ENCODE data around the gene LCE5A. TPM values are rescaled to one million over a fixed set of nuclear protein-coding genes. Genes with fewer than 3 reads are reported as not detected.
A peak's percentile ranks its signal among the peaks of the same experiment; 100 is the strongest.
"Not testable (repeated sequence)": the region's sequence is repeated elsewhere in the genome, so short reads cannot be mapped to it uniquely, and the experiment has no call there.

Gene LCE5A, protein sequence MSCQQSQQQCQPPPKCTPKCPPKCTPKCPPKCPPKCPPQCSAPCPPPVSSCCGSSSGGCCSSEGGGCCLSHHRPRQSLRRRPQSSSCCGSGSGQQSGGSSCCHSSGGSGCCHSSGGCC
- not detected for total RNA-seq

DNA sequence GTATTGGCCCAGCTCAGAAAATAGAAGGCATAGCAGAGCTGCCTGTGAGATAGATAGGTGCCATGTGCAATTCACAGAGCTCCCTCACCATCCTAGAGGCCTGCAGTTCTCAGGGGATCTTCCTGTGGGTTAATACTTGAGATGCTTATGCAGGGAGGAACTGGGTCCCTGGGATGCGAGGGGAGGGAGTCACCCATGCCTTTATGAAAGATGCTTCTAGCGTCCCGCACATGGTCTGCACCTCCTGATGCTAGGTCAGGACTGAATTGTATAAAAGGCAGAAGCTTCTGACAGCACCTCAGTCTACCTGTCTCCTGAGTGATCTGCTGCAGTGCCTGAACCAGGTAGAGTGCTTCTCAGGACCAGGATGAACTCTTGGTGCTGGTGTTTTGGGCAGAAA is at the start of gene LCE5A:
Gene LCE5A (plus strand): TSS at position 301 of the 400 bp plus-strand sequence. CDS start 732 bp downstream, outside the sequence.
- Mint-ChIP-seq H3K9me3 (no peaks in the 10 kb centered on the region), H3K4me3 (no peak within 1 kb of the TSS), H3K27me3 (ENCODE audit: low read depth) (peaks cover 43% of the 10 kb centered on the region), H3K4me1 (ENCODE audit: low read depth) (peaks cover 2% of the 10 kb centered on the region), H3K27ac (no peak within 1 kb of the TSS), H3K36me3 (ENCODE audit: low read depth) (no peaks in the 10 kb centered on the region)
- CTCF ChIA-PET = interaction anchor here (1.4 kb wide), 1 partner anchor 24 kb away, joined by 3 read pairs; no protein-coding TSS in a partner anchor
- no peak for DNase-seq
- intact Hi-C loops (cut with micrococcal nuclease) = no loop called here

DNA sequence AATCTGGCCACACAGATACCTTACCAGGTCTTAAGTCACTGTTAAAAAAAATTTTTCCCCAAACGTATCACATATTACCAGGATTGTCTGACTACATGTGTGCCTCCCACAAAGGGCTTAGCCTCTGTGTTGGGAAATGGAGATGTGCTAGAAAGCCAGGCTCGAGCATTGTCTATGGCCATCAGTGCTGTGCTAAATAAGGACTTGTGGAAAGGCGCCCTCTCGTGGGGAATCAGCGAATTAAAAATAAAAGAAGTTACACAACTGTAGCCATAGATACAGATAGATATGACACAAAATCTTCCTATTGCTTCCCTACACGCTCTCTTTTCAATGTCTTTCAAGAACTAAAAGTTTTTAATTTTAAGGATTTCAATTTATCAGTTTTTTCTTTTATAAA is 49.1 kb upstream of the LCE5A start:
- CTCF ChIA-PET = interaction anchor here (1.1 kb wide), 1 partner anchor 24 kb away, joined by 3 read pairs; no protein-coding TSS in a partner anchor
- peak; percentile 79 for DNase-seq
- no peaks in the 10 kb centered on the region for H3K9me3 Mint-ChIP-seq
- no peak overlapping the region for H3K4me3 Mint-ChIP-seq
- peaks cover 31% of the 10 kb centered on the region for H3K4me1 Mint-ChIP-seq (ENCODE audit: low read depth)
- intact Hi-C loops (cut with micrococcal nuclease) = loop anchor here (2.0 kb wide), 1 partner anchor 71 kb away; no protein-coding TSS in a partner anchor
- no peaks in the 10 kb centered on the region for H3K36me3 Mint-ChIP-seq (ENCODE audit: low read depth)
- H3K27me3 Mint-ChIP-seq (ENCODE audit: low read depth) = no peaks in the 10 kb centered on the region
- H3K27ac Mint-ChIP-seq = no peak overlapping the region

DNA sequence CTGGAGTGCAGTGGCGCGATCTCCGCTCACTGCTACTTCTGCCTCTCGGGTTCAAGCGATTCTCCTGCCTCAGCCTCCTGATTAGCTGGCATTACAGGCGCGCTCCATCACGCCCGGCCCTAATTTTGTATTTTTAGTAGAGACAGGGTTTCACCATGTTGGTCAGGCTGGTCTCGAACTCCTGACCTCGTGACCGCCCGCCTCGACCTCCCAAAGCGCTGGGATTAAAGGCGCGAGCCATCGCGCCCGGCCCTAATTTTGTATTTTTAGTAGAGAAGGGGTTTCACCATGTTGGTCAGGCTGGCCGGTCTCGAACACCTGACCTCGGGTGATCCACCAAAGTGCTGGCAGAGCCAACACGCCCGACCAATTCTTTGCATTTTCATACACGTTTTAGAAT is 48.0 kb upstream of the LCE5A start:
- Mint-ChIP-seq H3K4me3 (no peak overlapping the region), H3K4me1 (ENCODE audit: low read depth) (peaks cover 31% of the 10 kb centered on the region), H3K27ac (no peak overlapping the region), H3K36me3 (ENCODE audit: low read depth) (no peaks in the 10 kb centered on the region), H3K9me3 (no peaks in the 10 kb centered on the region), H3K27me3 (ENCODE audit: low read depth) (peaks cover 5% of the 10 kb centered on the region)
- no peak for DNase-seq
- intact Hi-C loops (cut with micrococcal nuclease) = no loop called here
- CTCF ChIA-PET = interaction anchor here (1.1 kb wide), 1 partner anchor 23 kb away, joined by 3 read pairs; no protein-coding TSS in a partner anchor

GRCh38 chr1:152466217-152466616 is 44.4 kb upstream of the LCE5A start:
- DNase-seq = no peak
- peaks cover 3% of the 10 kb centered on the region for H3K4me1 Mint-ChIP-seq (ENCODE audit: low read depth)
- H3K27me3 Mint-ChIP-seq (ENCODE audit: low read depth) = peaks cover 14% of the 10 kb centered on the region
- no peak overlapping the region for H3K27ac Mint-ChIP-seq
- no peak overlapping the region for H3K4me3 Mint-ChIP-seq
- no peaks in the 10 kb centered on the region for H3K9me3 Mint-ChIP-seq
- intact Hi-C loops (cut with micrococcal nuclease) = no loop called here
- H3K36me3 Mint-ChIP-seq (ENCODE audit: low read depth) = no peaks in the 10 kb centered on the region
- CTCF ChIA-PET = no interaction called here

DNA sequence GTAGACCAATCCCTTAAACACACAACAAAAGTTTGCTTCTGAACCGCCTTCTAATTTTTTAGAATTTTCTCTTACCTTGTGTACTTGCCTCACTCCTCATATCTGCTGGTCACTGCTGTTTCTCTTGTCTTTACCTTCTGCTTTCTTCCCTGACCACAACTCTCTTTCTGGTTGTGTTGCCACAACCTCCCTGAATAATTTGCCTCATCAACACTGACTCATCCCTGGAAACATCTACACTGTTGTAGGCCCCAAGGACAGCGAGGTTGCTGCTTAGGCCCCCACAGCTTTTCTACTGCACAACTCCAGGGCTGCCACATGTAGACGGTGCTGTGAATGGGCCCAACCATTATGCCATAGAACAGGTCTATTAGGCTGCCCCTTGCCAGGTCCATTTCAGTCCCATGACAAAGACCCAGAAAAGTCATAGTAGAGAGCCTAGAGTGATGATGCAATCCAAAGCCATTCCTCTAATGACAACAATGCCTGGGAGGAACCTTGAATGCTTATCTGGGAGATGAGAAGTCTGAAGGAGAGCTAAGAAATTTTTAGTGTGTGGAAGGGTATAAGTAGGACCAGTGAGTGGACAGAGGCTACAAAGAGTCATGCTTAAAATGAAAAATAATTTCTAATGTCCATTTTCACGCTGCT is 36.6 kb upstream of the LCE5A start:
- H3K4me3 Mint-ChIP-seq = no peak overlapping the region
- peaks cover 33% of the 10 kb centered on the region for H3K9me3 Mint-ChIP-seq
- intact Hi-C loops (cut with micrococcal nuclease) = no loop called here
- peaks cover 11% of the 10 kb centered on the region for H3K27me3 Mint-ChIP-seq (ENCODE audit: low read depth)
- peaks cover 1% of the 10 kb centered on the region for H3K36me3 Mint-ChIP-seq (ENCODE audit: low read depth)
- no peak overlapping the region for H3K27ac Mint-ChIP-seq
- no peak for DNase-seq
- no peaks in the 10 kb centered on the region for H3K4me1 Mint-ChIP-seq (ENCODE audit: low read depth)
- CTCF ChIA-PET = no interaction called here

DNA sequence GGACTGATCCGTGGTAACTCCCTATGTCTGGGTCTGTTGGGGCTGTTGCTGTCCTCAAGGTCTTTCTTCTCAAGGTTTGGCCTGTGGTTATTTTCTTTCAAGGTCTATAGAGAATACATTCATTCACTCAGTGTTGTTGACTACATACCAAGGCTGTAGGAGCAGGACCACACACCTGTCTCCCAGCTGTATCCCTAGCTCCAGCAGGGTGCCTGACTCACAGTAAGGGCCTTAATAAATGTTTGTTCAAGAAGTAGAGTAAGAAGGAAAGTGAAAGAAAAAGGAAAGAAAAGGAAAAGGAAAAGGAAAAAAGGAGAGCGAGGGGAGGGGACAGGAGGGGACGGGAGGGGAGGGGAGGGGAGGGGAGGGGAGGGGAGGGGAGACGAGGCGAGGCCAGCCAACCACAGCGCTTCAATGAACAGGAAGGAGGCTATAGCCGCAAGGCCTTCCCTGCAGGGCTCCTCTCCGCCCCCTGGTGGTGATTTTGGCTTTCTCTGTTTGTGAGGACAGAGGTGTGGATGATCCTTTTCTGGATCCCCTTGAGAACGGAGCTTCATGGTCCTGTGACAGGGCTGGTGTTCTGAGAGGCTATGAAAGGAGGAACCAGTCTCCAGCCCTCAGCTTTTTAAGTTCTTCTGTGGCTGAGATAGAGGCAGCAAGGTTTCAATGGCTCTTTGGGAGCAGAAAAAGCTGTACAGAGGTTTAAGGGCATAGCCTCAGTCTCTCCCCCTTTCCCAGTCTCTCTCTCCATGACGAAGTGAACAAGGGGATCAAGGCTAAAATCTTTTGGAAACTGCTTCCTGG is 30.6 kb upstream of the LCE5A start:
- CTCF ChIA-PET = interaction anchor here (0.6 to 1.0 kb wide), 4 partner anchors 9 to 754 kb away, joined by 3 to 9 read pairs (median 3); no protein-coding TSS in a partner anchor
- peaks cover 6% of the 10 kb centered on the region for H3K4me1 Mint-ChIP-seq (ENCODE audit: low read depth)
- H3K27me3 Mint-ChIP-seq (ENCODE audit: low read depth) = no peaks in the 10 kb centered on the region
- H3K4me3 Mint-ChIP-seq = no peak overlapping the region
- H3K9me3 Mint-ChIP-seq = peaks cover 30% of the 10 kb centered on the region
- peak; percentile 74 for DNase-seq
- intact Hi-C loops (cut with micrococcal nuclease) = loop anchor here (10.0 kb wide), 1 partner anchor 145 kb away; the partner anchor contains the start of gene LCE3A
- H3K36me3 Mint-ChIP-seq (ENCODE audit: low read depth) = peaks cover 1% of the 10 kb centered on the region
- no peak overlapping the region for H3K27ac Mint-ChIP-seq

GRCh38 chr1:152481869-152482664 is 28.5 kb upstream of the LCE5A start:
- no peak for DNase-seq
- no peak overlapping the region for H3K4me3 Mint-ChIP-seq
- no peaks in the 10 kb centered on the region for H3K27me3 Mint-ChIP-seq (ENCODE audit: low read depth)
- H3K9me3 Mint-ChIP-seq = peaks cover 12% of the 10 kb centered on the region
- no peak overlapping the region for H3K27ac Mint-ChIP-seq
- H3K4me1 Mint-ChIP-seq (ENCODE audit: low read depth) = peaks cover 6% of the 10 kb centered on the region
- intact Hi-C loops (cut with micrococcal nuclease) = loop anchor here (10.0 kb wide), 1 partner anchor 143 kb away; the partner anchor contains the start of gene LCE3A
- H3K36me3 Mint-ChIP-seq (ENCODE audit: low read depth) = peaks cover 1% of the 10 kb centered on the region
- CTCF ChIA-PET = interaction anchor here (0.7 to 2.2 kb wide), 4 partner anchors 13 to 23 kb away, joined by 3 to 6 read pairs (median 4); no protein-coding TSS in a partner anchor

DNA sequence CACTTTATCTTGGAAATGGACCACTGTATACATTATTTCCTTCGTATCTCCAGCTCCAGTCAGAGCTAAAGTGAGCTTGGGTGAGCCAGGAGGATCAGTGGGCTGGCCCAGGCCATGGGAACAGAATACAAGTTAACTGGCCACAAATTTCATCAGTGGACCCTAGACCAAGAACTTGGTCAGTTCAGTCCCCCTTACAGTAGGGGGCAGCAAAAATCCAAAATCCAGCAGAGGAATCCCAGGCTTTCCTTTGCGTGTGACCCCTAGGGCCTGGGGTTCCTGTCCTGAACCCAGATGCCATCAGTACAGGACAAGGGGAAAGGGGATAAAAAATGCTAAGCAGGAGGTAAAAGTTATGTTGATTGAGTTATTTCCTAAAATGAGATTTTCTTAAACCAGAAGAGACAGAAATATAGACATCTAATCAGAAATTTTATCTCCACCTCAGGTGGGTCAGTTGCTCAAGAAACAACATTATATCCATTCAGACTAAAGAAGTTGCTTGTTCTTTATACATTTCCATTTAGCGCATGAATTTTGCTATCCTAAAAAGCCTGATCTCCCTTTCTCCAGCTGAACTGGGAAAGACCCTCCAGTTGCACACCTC is 24.1 kb upstream of the LCE5A start:
- DNase-seq = peak; percentile 8
- Mint-ChIP-seq H3K27ac (no peak overlapping the region), H3K9me3 (peaks cover 2% of the 10 kb centered on the region), H3K36me3 (ENCODE audit: low read depth) (no peaks in the 10 kb centered on the region), H3K4me3 (no peak overlapping the region), H3K27me3 (ENCODE audit: low read depth) (peaks cover 2% of the 10 kb centered on the region), H3K4me1 (ENCODE audit: low read depth) (peaks cover 4% of the 10 kb centered on the region)
- intact Hi-C loops (cut with micrococcal nuclease) = loop anchor here (2.0 to 10.0 kb wide), 2 partner anchors 46 to 138 kb away; partner anchors contain the start of gene LCE3A
- CTCF ChIA-PET = interaction anchor here (0.6 to 1.4 kb wide), 4 partner anchors 24 to 568 kb away, joined by 3 to 5 read pairs (median 3); partner anchors contain the start of gene LCE5A

DNA sequence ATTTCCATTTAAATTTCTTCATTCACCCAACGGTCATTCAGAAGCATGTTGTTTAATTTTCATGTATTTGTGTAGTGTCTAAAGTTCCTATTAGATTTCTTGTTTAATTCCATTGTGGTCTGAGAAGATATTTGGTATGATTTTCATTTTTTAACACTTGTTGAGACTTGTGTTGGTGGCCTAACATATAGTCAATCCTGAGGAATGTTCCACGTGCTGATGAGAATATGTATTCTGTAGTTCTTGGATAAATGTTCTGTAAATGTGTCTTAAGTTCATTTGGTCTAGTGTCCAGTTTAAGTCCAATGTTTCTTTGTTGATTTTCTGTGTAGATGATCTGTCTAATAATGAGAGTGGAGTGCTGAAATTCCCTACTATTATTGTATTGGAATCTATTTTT is 22.7 kb upstream of the LCE5A start:
- no peaks in the 10 kb centered on the region for H3K36me3 Mint-ChIP-seq (ENCODE audit: low read depth)
- peaks cover 2% of the 10 kb centered on the region for H3K9me3 Mint-ChIP-seq
- peaks cover 4% of the 10 kb centered on the region for H3K4me1 Mint-ChIP-seq (ENCODE audit: low read depth)
- peaks cover 4% of the 10 kb centered on the region for H3K27me3 Mint-ChIP-seq (ENCODE audit: low read depth)
- H3K4me3 Mint-ChIP-seq = no peak overlapping the region
- intact Hi-C loops (cut with micrococcal nuclease) = loop anchor here (2.0 to 10.0 kb wide), 2 partner anchors 45 to 137 kb away; partner anchors contain the start of gene LCE3A
- H3K27ac Mint-ChIP-seq = no peak overlapping the region
- CTCF ChIA-PET = no interaction called here
- DNase-seq = no peak

- H3K9me3 Mint-ChIP-seq; H3K36me3 Mint-ChIP-seq (ENCODE audit: low read depth); DNase-seq; H3K4me1 Mint-ChIP-seq (ENCODE audit: low read depth); H3K4me3 Mint-ChIP-seq; H3K27ac Mint-ChIP-seq; intact Hi-C loops (cut with micrococcal nuclease): not testable (repeated sequence)
- peaks cover 11% of the 10 kb centered on the region for H3K27me3 Mint-ChIP-seq (ENCODE audit: low read depth)
- CTCF ChIA-PET = interaction anchor here (1.0 kb wide), 1 partner anchor 12 kb away, joined by 3 read pairs; no protein-coding TSS in a partner anchor
These were observed 19.1 kb upstream of the LCE5A start for GRCh38 chr1:152491537-152491936.

DNA sequence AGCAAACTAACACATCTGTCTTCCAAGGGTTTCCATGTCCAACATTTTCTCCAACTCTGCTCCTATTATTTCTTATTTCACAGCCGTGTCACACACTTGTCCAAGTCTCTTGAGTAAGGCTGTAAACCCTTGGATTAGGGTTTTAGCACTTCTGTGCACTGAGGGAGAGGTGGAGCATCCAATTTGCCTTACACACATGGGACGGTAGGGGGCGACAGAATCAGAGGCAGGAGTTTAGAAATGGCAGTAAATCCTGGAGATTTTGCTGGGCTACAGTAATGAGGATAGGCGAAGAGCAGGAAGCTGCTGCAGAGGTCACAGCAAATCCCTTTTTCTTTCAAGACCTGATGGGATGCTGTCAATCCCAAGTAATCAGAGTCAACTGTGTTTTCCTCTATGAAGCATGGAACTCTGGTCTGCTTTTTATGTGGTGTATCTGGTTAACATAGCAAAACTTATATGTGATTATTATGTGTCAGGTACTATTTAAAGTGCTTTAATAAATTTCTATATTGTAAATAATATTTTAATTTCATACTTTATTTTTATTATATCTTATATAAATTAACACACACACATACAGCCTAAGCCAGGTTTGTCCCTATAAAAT is 15.4 kb upstream of the LCE5A start:
- peaks cover 9% of the 10 kb centered on the region for H3K27me3 Mint-ChIP-seq (ENCODE audit: low read depth)
- H3K9me3 Mint-ChIP-seq = no peaks in the 10 kb centered on the region
- peak; percentile 44 for DNase-seq
- intact Hi-C loops (cut with micrococcal nuclease) = no loop called here
- no peaks in the 10 kb centered on the region for H3K4me1 Mint-ChIP-seq (ENCODE audit: low read depth)
- no peak overlapping the region for H3K4me3 Mint-ChIP-seq
- no peak overlapping the region for H3K27ac Mint-ChIP-seq
- CTCF ChIA-PET = interaction anchor here (0.7 kb wide), 1 partner anchor 13 kb away, joined by 3 read pairs; no protein-coding TSS in a partner anchor
- no peaks in the 10 kb centered on the region for H3K36me3 Mint-ChIP-seq (ENCODE audit: low read depth)

All from activated naive CD4-positive, alpha-beta T cell treated with anti-CD3 and anti-CD28 coated beads for 36 hours (primary cell).